ENCODE measurements around the gene DYRK2. TPM values are rescaled to one million over a fixed set of nuclear protein-coding genes. Genes with fewer than 3 reads are reported as not detected.

The DYRK2 gene
- total and polyA plus RNA-seq, 5 donors from 2014 or later: 53.5 to 91.4 (median 81.9) TPM

GRCh38 chr12:67646775-67647174 is 1.8 kb upstream of the DYRK2 start:
- peaks cover 0 to 6% (median 0%) of the 10 kb centered on the region in 7 donors for H3K9me3 Mint-ChIP-seq
- H3K27me3 ChIP-seq (ENCODE audit: control insufficient read depth, insufficient read depth, low read length): no peaks in the 10 kb centered on the region
- peaks cover 9 to 32% (median 20%) of the 10 kb centered on the region in 4 donors for H3K4me1 Mint-ChIP-seq
- H3K36me3 ChIP-seq (ENCODE audit: control insufficient read depth, insufficient read depth, low read length): no peaks in the 10 kb centered on the region
- ATAC-seq (ENCODE audit: low read depth in 2 of 2) (no peak), DNase-seq (no peak)
- peak overlapping the region in 2 of 3 donors; percentile 18 to 26 for H3K27ac Mint-ChIP-seq
- H3K4me3 Mint-ChIP-seq: peak overlapping the region; percentile 92 to 97 (median 93)
- peaks cover 20% of the 10 kb centered on the region for H3K27me3 Mint-ChIP-seq
- peaks cover 25% of the 10 kb centered on the region for H3K4me1 ChIP-seq (ENCODE audit: control insufficient read depth, insufficient read depth, low read length, poor library complexity, severe bottlenecking)
- no peak overlapping the region for H3K4me3 ChIP-seq (ENCODE audit: low read depth, low read length)
- H3K9me3 ChIP-seq (ENCODE audit: control insufficient read depth in 2 of 2, low read length in 2 of 2): no peaks in the 10 kb centered on the region
- no peak overlapping the region for H3K27ac ChIP-seq (ENCODE audit: insufficient read depth, low read length, poor library complexity, severe bottlenecking)
- H3K36me3 Mint-ChIP-seq: peaks cover 18% of the 10 kb centered on the region

- Histone ChIP-seq H3K4me3 (ENCODE audit: low read depth, low read length) (peak overlapping the region; percentile 72), H3K27ac (ENCODE audit: insufficient read depth, low read length, poor library complexity, severe bottlenecking) (no peak overlapping the region), H3K9me3 (ENCODE audit: control insufficient read depth in 2 of 2, low read length in 2 of 2) (no peaks in the 10 kb centered on the region), H3K27me3 (ENCODE audit: control insufficient read depth, insufficient read depth, low read length) (no peaks in the 10 kb centered on the region), H3K4me1 (ENCODE audit: control insufficient read depth, insufficient read depth, low read length, poor library complexity, severe bottlenecking) (peaks cover 30% of the 10 kb centered on the region), H3K36me3 (ENCODE audit: control insufficient read depth, insufficient read depth, low read length) (no peaks in the 10 kb centered on the region)
- Mint-ChIP-seq H3K36me3 (peaks cover 18% of the 10 kb centered on the region), H3K27me3 (peaks cover 18% of the 10 kb centered on the region), H3K27ac (peak overlapping the region; percentile 79 to 96 (median 86)), H3K9me3 (peaks cover 0 to 6% (median 0%) of the 10 kb centered on the region in 7 donors), H3K4me1 (peaks cover 8 to 34% (median 19%) of the 10 kb centered on the region in 4 donors), H3K4me3 (peak overlapping the region; percentile 92 to 97 (median 93))
- DNase-seq: peak in 1 of 3 donors; percentile 11
- ATAC-seq (ENCODE audit: low read depth in 2 of 2): no peak
These were observed 1.3 kb upstream of the DYRK2 start for GRCh38 chr12:67647181-67647798.

GRCh38 chr12:67647799-67648520 is 585 bp upstream of the DYRK2 start:
- Histone ChIP-seq H3K9me3 (ENCODE audit: control insufficient read depth in 2 of 2, low read length in 2 of 2) (no peaks in the 10 kb centered on the region), H3K4me3 (ENCODE audit: low read depth, low read length) (peak overlapping the region; percentile 72), H3K27me3 (ENCODE audit: control insufficient read depth, insufficient read depth, low read length) (no peaks in the 10 kb centered on the region), H3K27ac (ENCODE audit: insufficient read depth, low read length, poor library complexity, severe bottlenecking) (peak overlapping the region; percentile 62), H3K36me3 (ENCODE audit: control insufficient read depth, insufficient read depth, low read length) (no peaks in the 10 kb centered on the region), H3K4me1 (ENCODE audit: control insufficient read depth, insufficient read depth, low read length, poor library complexity, severe bottlenecking) (peaks cover 37% of the 10 kb centered on the region)
- peak overlapping the region; percentile 79 to 96 (median 86) for H3K27ac Mint-ChIP-seq
- H3K4me1 Mint-ChIP-seq: peaks cover 4 to 37% (median 20%) of the 10 kb centered on the region in 4 donors
- peaks cover 0 to 6% (median 0%) of the 10 kb centered on the region in 7 donors for H3K9me3 Mint-ChIP-seq
- peaks cover 14% of the 10 kb centered on the region for H3K27me3 Mint-ChIP-seq
- H3K36me3 Mint-ChIP-seq: peaks cover 18% of the 10 kb centered on the region
- peak; percentile 4 to 9 for ATAC-seq (ENCODE audit: low read depth in 2 of 2)
- peak; percentile 33 to 54 (median 51) for DNase-seq
- H3K4me3 Mint-ChIP-seq: peak overlapping the region; percentile 92 to 97 (median 93)

- peak overlapping the region in 3 of 4 donors; percentile 97 to 99 (median 97) for H3K4me3 Mint-ChIP-seq
- DNase-seq (peak in 1 of 3 donors; percentile 37), ATAC-seq (ENCODE audit: low read depth in 2 of 2) (peak; percentile 10 to 19)
- H3K27ac ChIP-seq (ENCODE audit: insufficient read depth, low read length, poor library complexity, severe bottlenecking): peak overlapping the region; percentile 69
- H3K36me3 ChIP-seq (ENCODE audit: control insufficient read depth, insufficient read depth, low read length): peaks cover 2% of the 10 kb centered on the region
- H3K9me3 Mint-ChIP-seq: peaks cover 0 to 6% (median 0%) of the 10 kb centered on the region in 7 donors
- H3K4me1 Mint-ChIP-seq: peaks cover 6 to 49% (median 32%) of the 10 kb centered on the region in 4 donors
- peaks cover 49% of the 10 kb centered on the region for H3K4me1 ChIP-seq (ENCODE audit: control insufficient read depth, insufficient read depth, low read length, poor library complexity, severe bottlenecking)
- H3K27me3 ChIP-seq (ENCODE audit: control insufficient read depth, insufficient read depth, low read length): no peaks in the 10 kb centered on the region
- H3K4me3 ChIP-seq (ENCODE audit: low read depth, low read length): no peak overlapping the region
- no peak overlapping the region for H3K27ac Mint-ChIP-seq
- peaks cover 26% of the 10 kb centered on the region for H3K36me3 Mint-ChIP-seq
- H3K27me3 Mint-ChIP-seq: peaks cover 10% of the 10 kb centered on the region
- H3K9me3 ChIP-seq (ENCODE audit: control insufficient read depth in 2 of 2, low read length in 2 of 2): no peaks in the 10 kb centered on the region
These were observed 670 bp downstream of the DYRK2 start for GRCh38 chr12:67649261-67649569.

GRCh38 chr12:67649570-67650387 is 1.2 kb downstream of the DYRK2 start:
- peak; percentile 5 to 14 for ATAC-seq (ENCODE audit: low read depth in 2 of 2)
- Histone ChIP-seq H3K4me1 (ENCODE audit: control insufficient read depth, insufficient read depth, low read length, poor library complexity, severe bottlenecking) (peaks cover 55% of the 10 kb centered on the region), H3K27me3 (ENCODE audit: control insufficient read depth, insufficient read depth, low read length) (no peaks in the 10 kb centered on the region), H3K4me3 (ENCODE audit: low read depth, low read length) (peak overlapping the region; percentile 96), H3K27ac (ENCODE audit: insufficient read depth, low read length, poor library complexity, severe bottlenecking) (peak overlapping the region; percentile 69), H3K9me3 (ENCODE audit: control insufficient read depth in 2 of 2, low read length in 2 of 2) (no peaks in the 10 kb centered on the region), H3K36me3 (ENCODE audit: control insufficient read depth, insufficient read depth, low read length) (peaks cover 7% of the 10 kb centered on the region)
- peaks cover 12 to 55% (median 37%) of the 10 kb centered on the region in 4 donors for H3K4me1 Mint-ChIP-seq
- peaks cover 10% of the 10 kb centered on the region for H3K27me3 Mint-ChIP-seq
- peak; percentile 7 to 44 (median 41) for DNase-seq
- H3K4me3 Mint-ChIP-seq: peak overlapping the region; percentile 97 to 99 (median 98)
- H3K36me3 Mint-ChIP-seq: peaks cover 31% of the 10 kb centered on the region
- peak overlapping the region; percentile 95 to 100 (median 99) for H3K27ac Mint-ChIP-seq
- H3K9me3 Mint-ChIP-seq: peaks cover 0 to 6% (median 0%) of the 10 kb centered on the region in 7 donors

- Mint-ChIP-seq H3K9me3 (peaks cover 0 to 6% (median 0%) of the 10 kb centered on the region in 7 donors), H3K27ac (peak overlapping the region; percentile 95 to 100 (median 99)), H3K4me3 (peak overlapping the region; percentile 97 to 99 (median 98)), H3K36me3 (peaks cover 39% of the 10 kb centered on the region), H3K4me1 (peaks cover 20 to 63% (median 45%) of the 10 kb centered on the region in 4 donors), H3K27me3 (peaks cover 6% of the 10 kb centered on the region)
- ATAC-seq (ENCODE audit: low read depth in 2 of 2): no peak
- peak in 2 of 3 donors; percentile 25 to 47 for DNase-seq
- Histone ChIP-seq H3K4me1 (ENCODE audit: control insufficient read depth, insufficient read depth, low read length, poor library complexity, severe bottlenecking) (peaks cover 63% of the 10 kb centered on the region), H3K27me3 (ENCODE audit: control insufficient read depth, insufficient read depth, low read length) (no peaks in the 10 kb centered on the region), H3K27ac (ENCODE audit: insufficient read depth, low read length, poor library complexity, severe bottlenecking) (peak overlapping the region; percentile 69), H3K4me3 (ENCODE audit: low read depth, low read length) (peak overlapping the region; percentile 96), H3K36me3 (ENCODE audit: control insufficient read depth, insufficient read depth, low read length) (peaks cover 10% of the 10 kb centered on the region), H3K9me3 (ENCODE audit: control insufficient read depth in 2 of 2, low read length in 2 of 2) (no peaks in the 10 kb centered on the region)
These were observed 2.0 kb downstream of the DYRK2 start for GRCh38 chr12:67650388-67651131.

Measured in CD4-positive, CD25-positive, alpha-beta regulatory T cell (primary cell).